ENCODE measurements around the gene VSIG4.
"Not testable (repeated sequence)": the region's sequence is repeated elsewhere in the genome, so short reads cannot be mapped to it uniquely, and the experiment has no call there.

VSIG4 gene

DNA sequence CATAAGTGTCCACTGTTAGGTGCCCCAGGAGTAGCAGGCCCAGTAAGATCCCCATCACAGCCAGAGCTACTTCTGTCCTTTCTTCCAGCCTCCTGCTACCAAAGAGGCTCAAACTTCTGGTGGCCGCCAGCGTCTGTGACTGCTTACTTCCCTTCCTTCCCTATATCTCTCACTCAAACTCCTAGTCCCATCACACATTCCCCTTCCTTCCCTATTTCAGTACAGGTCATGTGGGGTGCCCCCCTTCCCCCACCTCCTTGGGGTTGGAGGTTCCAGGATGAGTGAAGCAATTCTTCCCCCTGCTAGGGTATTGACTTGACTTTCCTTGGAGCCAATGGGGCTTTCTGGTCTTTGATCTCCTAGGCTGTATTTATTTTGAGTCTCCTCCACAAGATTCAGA is at the start of gene VSIG4:
Gene VSIG4, minus strand, starts transcription at position 137 of the 400 bp plus-strand sequence. Its CDS starts 82 bp downstream, at position 55.
- no peak for DNase-seq

DNA sequence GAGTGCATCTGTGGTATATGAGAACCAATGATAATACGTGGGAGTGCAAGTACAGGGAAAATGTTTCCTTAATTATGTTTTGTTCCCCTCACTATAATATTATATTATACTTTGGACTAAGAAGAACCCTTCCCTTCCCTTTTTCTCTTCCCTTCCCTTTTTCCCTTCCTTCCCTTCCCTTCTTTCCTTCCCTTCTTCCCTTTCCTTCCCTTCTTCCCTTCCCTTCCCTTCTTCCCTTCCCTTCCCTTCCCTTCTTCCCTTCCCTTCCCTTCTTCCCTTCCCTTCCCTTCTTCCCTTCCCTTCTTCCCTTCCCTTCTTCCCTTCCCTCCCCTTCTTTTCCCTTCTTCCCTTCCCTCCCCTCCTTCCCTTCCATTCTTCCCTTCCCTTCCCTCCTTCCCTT is 36.9 kb upstream of the VSIG4 start:
- no peak for DNase-seq

- no peak for DNase-seq
Observed at GRCh38 chrX:66074920-66075879, 35.3 kb upstream of the VSIG4 start.

DNA sequence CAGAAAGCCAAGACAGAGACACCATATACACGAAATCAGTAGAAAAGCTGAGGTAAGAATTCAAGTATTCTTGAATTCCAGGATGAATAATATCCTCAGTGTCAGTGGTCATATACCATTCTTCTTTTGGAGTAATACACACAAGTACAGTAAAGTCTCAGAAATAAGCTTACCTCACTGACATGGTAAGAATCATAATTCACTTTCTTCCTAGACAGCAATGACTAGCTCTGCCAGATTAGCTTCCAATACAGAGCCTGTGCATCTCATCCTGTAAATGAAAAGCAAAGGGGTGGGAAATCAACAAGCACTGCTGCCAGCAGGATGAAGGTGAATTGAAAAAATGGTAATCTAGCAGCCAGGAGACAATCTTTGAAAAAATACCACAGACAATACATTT is 31.2 kb upstream of the VSIG4 start:
- no peak for DNase-seq

GRCh38 chrX:66064261-66064660 is 24.4 kb upstream of the VSIG4 start:
- DNase-seq = no peak

GRCh38 chrX:66057019-66057418 is 17.1 kb upstream of the VSIG4 start:
- not testable (repeated sequence) for DNase-seq

DNA sequence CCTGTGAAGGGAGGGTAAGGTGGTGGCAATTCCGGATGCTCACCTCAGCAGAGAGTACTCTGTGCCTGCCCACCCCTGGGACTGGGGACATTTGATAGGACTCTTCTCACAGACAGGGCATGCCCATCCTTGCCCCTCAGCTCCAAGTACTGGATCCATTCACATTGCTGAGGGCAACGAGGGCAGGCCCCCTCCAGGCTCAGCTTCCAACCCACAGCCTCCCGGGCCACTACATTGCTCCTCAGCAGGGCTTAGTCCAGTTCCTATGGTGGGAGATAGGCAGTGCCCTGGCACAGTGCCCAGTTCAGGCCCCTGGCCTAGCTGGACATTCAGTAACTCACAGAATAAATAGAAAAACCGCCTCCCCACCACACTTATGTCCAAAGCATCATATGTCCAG is 15.1 kb upstream of the VSIG4 start:
- DNase-seq = no peak

DNA sequence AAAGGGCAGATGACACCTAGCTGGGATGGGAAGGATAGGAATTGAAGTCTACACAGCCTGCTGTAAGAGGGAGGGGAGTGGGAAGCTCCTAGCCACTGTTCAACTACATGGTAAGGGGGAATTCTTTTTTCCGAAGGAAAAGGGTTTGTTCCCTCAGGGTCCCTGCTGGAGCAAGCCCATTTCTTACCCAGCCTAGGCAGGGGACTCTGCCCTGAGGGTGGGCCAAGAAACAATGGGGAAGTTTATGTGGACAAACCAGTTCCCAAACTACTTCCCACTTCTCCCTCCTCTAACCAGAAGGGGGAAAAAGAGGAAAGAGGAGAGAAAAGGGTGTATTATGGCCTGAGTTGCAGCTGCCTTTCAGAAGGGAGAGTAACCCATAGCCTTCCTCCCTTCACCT is 13.5 kb upstream of the VSIG4 start:
- DNase-seq = no peak

- DNase-seq = no peak
Observed at GRCh38 chrX:66051980-66052379, 12.1 kb upstream of the VSIG4 start.

- DNase-seq = peak; percentile 62
Observed at GRCh38 chrX:66050140-66050569, 10.3 kb upstream of the VSIG4 start.

DNA sequence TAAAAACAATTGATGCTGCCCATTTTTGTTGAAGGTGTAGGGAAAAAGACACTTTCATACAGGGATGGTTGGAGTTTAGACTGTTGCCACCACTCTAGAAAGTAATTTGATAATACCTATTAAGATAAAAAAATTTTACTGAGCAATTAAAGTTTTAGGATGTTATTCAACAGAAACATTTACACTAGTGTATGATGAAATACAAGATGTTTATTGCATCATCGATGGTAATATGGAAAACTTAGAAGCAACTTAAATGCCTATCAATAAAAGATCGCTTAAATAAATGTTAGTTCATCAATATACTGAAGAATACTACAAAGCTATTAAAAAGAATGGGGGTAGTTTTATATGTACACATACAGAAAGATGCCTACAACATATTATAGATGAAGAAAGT is 9.2 kb upstream of the VSIG4 start:
- DNase-seq = peak; percentile 43

DNA sequence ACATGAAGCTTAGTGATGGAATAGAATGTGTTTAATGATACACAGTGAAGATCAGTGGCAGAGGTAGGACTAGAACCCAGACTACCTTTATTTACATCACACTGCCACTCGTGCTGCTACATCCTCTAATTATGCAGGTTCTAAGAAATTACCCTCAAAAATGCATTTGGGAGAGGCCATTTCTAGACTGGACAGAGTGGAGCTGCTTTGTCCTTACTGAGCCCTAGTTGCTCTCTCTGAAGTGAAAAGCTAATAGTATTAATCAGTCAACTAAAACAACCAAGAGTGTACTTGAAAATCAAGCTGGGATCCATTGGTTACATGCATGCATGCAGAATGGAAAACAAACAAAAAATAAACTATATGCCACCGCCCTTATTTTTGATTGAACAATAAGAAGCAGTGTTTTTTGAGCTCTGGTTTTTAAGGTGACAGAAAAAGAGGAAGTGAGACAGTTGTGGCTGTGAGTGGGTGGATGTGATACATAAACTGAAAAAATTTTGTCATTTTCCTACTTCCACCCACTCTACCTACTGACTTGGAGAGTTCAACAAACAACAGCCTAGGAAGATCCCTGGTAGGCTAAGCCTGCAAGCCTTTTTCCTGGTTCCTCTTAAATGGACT is 6.8 kb upstream of the VSIG4 start:
- peak; percentile 85 for DNase-seq

DNA sequence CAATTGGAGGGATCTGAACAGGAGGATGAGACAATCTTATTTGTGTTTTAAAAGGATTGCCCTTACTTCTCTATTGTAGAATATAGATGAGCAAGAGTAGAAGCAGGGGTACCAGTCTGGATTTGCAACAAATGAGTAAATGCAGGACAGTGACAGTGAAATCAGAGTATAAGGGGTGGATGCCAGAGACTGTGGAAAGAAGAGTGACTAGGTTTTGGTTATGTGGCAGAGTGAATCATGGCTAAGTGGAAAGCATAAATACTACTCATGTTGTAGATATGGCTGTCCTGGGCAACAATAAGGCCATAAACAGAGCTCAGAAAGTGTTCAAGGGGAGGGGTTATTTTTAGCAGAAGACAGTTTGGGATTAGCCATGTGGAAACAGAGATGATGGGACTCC is 6.0 kb upstream of the VSIG4 start:
- no peak for DNase-seq

DNA sequence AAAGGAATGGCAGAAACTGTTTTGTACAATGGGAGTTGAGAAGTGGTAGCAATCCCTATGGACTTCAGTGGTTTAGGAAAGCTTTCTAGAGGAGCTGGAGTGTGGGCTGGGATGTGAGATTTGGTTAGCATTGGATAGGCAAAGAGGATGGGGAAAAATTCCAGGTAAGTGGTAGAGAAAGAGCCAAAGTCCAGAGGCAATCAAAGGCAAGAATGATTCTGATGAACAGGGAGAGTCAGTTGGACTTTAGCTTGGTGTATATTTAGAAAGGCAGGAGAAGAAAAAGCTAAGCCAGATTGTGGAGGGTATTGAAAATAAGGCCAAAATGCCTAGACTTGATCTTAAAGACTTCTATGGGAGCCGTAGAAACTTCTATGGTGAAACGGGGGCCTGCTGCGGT is 3.7 kb upstream of the VSIG4 start:
- DNase-seq = no peak

DNA sequence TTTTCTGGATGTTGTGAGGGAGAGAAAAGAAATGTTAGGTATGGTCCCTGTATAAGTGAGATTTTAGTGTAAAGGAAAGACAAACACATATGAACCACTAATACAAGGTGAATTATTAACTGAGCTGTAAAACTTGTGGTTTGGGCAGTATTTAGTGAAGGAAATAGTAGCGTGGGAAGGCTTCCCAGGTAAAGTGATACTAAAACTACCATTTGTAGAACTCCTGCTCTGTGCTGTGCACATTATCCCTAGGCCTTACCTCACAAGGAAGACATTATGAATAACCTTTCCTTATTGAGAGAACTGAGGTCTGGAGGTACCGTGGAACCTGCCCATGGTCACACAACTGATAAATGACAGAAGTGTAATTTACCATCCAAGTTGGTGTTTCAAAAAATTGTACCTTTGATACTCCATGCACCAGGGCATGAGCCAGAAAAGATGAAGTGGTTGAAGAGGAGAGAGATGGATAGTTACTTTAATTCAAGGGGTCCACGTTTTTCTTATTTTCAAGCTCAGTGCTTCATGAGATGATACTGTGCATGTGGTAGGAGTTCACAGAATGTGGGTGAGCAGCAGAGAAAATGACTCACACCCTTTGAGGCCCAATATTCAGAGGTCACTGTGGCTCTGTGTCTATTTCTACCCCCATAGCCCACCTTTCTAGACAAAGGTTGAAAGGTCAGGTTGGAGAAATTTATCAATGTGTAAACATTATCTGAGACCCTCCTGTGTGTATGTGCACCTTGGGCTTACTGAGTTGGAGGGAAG is 2.6 kb upstream of the VSIG4 start:
- no peak for DNase-seq

DNA sequence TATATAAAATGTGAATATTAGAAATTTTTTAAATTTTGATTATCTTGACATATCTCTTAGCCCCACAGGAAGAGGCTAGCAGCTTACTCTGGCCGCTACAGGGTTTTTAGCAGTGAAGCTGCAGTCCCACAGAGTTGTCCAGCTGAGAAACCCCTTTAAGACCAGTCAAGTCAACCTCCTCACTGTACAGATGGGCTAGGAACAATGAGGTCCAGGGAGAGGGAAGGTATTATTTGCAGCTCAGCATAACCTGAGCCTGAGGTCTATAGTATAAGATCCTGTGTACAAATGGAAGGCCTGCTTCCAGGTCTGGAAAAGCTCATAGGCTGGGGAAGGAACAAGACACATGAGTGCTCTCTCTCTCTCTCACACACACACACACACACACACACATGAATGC is 1.8 kb downstream of the VSIG4 start:
- no peak for DNase-seq

GRCh38 chrX:66036231-66036630 is 3.6 kb downstream of the VSIG4 start:
- DNase-seq = no peak

DNA sequence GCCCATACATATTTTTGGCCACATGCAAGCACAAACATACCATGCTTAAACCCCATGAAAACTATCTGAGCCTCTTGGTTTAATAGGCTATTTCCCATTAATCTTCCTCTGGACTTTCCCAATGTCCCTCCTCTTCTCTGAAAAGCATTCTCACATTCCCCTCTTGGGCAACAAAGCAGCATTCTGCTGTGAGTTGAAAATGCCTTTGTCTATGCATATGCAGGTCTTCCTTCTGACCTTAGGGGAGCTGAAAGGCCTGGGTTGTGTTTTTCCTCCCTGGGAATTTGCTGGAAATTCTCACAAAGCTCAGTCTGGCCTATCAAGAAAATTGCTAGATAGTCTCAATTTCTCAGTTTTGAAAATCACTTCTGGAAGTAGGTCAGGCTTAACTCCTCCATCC is 4.2 kb downstream of the VSIG4 start:
- DNase-seq = no peak

DNA sequence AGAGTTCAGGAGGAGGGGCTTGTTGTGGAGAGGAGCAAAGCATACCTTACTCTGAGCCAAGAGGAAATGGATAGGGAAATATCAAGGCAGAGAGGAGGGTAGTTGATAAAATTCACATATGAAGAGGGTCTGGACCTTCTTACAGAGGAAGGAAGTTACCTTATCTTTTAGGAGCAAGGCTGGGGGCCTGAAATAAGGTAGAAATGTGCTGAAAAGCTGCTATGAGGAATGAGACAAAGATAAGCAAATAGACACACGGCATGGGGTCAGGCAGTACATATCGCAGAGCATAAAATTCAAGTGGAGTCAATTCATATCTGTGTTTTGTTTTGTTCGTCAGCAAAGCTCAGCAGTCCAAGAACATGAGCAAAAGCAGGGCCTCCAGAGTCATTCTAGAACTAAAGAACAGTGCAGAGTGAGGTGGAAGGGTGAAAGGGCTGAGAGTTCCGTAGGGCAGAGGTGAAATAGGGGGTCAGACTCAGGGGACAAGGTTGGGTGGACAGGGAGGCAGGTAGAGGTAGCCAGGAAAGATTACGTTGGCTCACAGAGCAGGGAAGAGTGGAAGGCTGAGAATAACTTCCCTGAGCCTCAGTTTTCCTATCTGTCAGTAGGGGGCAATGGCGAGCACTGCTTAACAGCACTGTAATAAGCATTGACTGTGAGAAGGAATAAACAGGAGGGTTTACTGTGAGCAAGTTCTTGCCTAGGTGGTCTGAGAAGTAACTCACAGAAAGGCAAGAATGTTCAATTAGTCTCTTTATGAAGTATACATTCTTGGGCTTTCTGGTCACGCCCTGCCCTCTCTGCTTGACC is 9.2 kb downstream of the VSIG4 start:
- DNase-seq = peak; percentile 77

DNA sequence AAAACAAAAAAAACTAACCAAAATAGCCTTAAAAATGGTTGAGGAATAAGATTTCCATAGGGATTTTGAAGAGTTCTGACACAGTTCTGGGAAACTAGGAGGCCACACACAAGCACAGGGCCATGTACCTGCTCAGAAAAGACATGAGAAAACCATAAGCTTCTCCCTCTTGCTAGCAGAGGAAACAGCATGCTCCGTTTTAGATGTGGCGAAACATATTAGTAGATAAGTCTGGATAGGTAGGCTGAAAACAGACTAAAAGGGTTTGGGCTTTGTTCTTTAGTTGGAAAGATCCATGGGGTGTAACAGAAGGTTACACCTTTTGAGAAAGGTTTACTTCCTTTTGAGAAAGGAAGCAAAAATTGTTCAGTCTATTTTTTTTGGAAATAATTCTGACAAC is 10.9 kb downstream of the VSIG4 start:
- no peak for DNase-seq

- DNase-seq = peak; percentile 45
Observed at GRCh38 chrX:66024570-66024969, 15.3 kb downstream of the VSIG4 start.

GRCh38 chrX:66024092-66024467 is 15.8 kb downstream of the VSIG4 start:
- no peak for DNase-seq

Measured in OCI-M1 (cell line).